ENCODE data around the gene LYST. TPM values are rescaled to one million over a fixed set of nuclear protein-coding genes. Genes with fewer than 3 reads are reported as not detected.
A peak's percentile ranks its signal among the peaks of the same experiment; 100 is the strongest.

LYST gene
- total and polyA plus RNA-seq, 10 of the 15 experiments (the other 5 are each of a cell fraction or from before 2014, with no cell fraction given), result 3.3 to 28.1 (median 5.6) TPM

DNA sequence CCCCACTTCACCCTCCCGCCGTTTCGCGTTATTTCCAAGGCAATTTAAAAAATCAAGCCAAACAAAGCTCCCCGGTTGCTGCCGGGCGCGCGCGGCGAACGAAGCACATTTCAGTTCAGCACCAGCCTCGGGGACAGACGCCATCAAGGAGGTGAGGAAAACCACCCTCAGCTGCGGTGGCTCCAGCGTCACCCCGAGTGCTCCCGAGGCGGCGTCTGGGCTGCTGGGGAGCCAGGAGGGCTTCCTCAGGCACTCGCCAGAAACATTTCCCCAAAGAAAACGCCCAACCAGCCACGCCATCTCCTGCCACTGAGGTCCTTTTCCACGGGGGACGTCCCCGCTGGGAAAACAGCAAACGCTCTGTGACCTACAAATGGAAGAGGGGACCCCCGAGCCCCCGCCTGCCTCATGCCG is 217.7 kb downstream of the LYST start:
- ChIA-PET RAD21 (ENCODE audit: unreplicated experiment) (interaction anchor here (0.8 kb wide), 1 partner anchor 10 kb away, joined by 3 read pairs; no protein-coding TSS in a partner anchor), POLR2A (no interaction called here), CTCF (no interaction called here), SMC1A (ENCODE audit: uncharacterized antibody, unreplicated experiment) (interaction anchor here (0.6 kb wide), 1 partner anchor 36 kb away, joined by 3 read pairs; no protein-coding TSS in a partner anchor)
- no peak overlapping the region for H2AFZ ChIP-seq (ENCODE audit: control insufficient read depth, low read depth, low read length)
- no TSS peak for BruUV-seq (replicated peaks)
- H3K4me2 ChIP-seq (ENCODE audit: control insufficient read depth, insufficient read depth), result peak overlapping the region; percentile 79
- intact Hi-C loops (cut with micrococcal nuclease; ENCODE audit: unreplicated experiment) (loop anchor here (5.0 kb wide), 1 partner anchor 193 kb away; no protein-coding TSS in a partner anchor), in situ Hi-C loops (cut with MboI) (no loop called here)
- H3K27ac ChIP-seq (ENCODE audit: control insufficient read depth, insufficient read depth), result no peak overlapping the region
- H3K9ac ChIP-seq (ENCODE audit: control insufficient read depth, insufficient read depth, low read length), result no peak overlapping the region
- H3K36me3 ChIP-seq (ENCODE audit: control insufficient read depth in 2 of 2, insufficient read depth in 2 of 2, low read length in 1 of 2), result no peaks in the 10 kb centered on the region
- DNase-seq (ENCODE audit: low read depth, low spot score) (no peak), FAIRE-seq (no peak), ATAC-seq (peak; percentile 82)
- 12% methylated on average over 30 of the region's 30 CpGs for WGBS (ENCODE audit: insufficient coverage, insufficient replicate concordance, low lambda C conversion rate, missing lambda C conversion rate)
- H3K9me3 ChIP-seq (replicated peaks; ENCODE audit: control insufficient read depth, insufficient read depth, low read length), result no peaks in the 10 kb centered on the region
- H3K27me3 ChIP-seq (replicated peaks in 1 of 2; ENCODE audit: control insufficient read depth in 2 of 2, insufficient read depth in 2 of 2, low read length in 1 of 2), result peaks cover 1 to 19% of the 10 kb centered on the region in 2 experiments; a peak in 3 of 4 replicates
- no peaks in the 10 kb centered on the region; the same call in 1 of the 2 replicates for H3K4me1 ChIP-seq (ENCODE audit: control insufficient read depth, insufficient read depth, low read length)
- peak overlapping the region; percentile 63; the same call in 1 of the 2 replicates for H3K4me3 ChIP-seq
- TF ChIP-seq, protein P1, sequence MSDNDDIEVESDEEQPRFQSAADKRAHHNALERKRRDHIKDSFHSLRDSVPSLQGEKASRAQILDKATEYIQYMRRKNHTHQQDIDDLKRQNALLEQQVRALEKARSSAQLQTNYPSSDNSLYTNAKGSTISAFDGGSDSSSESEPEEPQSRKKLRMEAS (IDR thresholded peaks at IDR 0.05; ENCODE audit: low read depth, low read length), result peak; percentile 26; the same call in 1 of the 2 replicates
- TF ChIP-seq, protein P2, sequence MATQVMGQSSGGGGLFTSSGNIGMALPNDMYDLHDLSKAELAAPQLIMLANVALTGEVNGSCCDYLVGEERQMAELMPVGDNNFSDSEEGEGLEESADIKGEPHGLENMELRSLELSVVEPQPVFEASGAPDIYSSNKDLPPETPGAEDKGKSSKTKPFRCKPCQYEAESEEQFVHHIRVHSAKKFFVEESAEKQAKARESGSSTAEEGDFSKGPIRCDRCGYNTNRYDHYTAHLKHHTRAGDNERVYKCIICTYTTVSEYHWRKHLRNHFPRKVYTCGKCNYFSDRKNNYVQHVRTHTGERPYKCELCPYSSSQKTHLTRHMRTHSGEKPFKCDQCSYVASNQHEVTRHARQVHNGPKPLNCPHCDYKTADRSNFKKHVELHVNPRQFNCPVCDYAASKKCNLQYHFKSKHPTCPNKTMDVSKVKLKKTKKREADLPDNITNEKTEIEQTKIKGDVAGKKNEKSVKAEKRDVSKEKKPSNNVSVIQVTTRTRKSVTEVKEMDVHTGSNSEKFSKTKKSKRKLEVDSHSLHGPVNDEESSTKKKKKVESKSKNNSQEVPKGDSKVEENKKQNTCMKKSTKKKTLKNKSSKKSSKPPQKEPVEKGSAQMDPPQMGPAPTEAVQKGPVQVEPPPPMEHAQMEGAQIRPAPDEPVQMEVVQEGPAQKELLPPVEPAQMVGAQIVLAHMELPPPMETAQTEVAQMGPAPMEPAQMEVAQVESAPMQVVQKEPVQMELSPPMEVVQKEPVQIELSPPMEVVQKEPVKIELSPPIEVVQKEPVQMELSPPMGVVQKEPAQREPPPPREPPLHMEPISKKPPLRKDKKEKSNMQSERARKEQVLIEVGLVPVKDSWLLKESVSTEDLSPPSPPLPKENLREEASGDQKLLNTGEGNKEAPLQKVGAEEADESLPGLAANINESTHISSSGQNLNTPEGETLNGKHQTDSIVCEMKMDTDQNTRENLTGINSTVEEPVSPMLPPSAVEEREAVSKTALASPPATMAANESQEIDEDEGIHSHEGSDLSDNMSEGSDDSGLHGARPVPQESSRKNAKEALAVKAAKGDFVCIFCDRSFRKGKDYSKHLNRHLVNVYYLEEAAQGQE (IDR thresholded peaks at IDR 0.05; ENCODE audit: low read depth, low read length), result peak; percentile 94
- 0 out of 2 replicates have a peak, but pooled peaks have one; percentile 18 for TF ChIP-seq IKZF1 (conservative IDR thresholded peaks at IDR 0.05)
- no peak for TF ChIP-seq HDAC2 (IDR thresholded peaks at IDR 0.05)
- 0 out of 2 replicates have a peak, but pooled peaks have one; percentile 30 for TF ChIP-seq MXI1 (IDR thresholded peaks at IDR 0.05; ENCODE audit: low read depth, low read length)
- no peaks in the 10 kb centered on the region for H3K79me2 ChIP-seq (ENCODE audit: control insufficient read depth, insufficient read depth, low read length)
- H4K20me1 ChIP-seq (ENCODE audit: control insufficient read depth, insufficient read depth), result no peaks in the 10 kb centered on the region
